Liver (tissue), 9 donors: ENCODE results near the gene SLC25A34. TPM values are rescaled to one million over a fixed set of nuclear protein-coding genes. Genes with fewer than 3 reads are reported as not detected.

ENCODE experiments used
- DNase-seq: peaks from one replicate; pipeline ENCODE4 v3.0.0-alpha.2; 2017; ENCODE audit warnings: low spot score
- H3K27ac ChIP-seq, 2 donors: one replicate each; pipeline ENCODE4 v1.7.0; 2013; ENCODE audit warnings: inconsistent platforms in 2 of 2, low read length in 2 of 2, control low read depth in 1 of 2, low read depth in 1 of 2, mild to moderate bottlenecking in 1 of 2
- H3K27me3 ChIP-seq, 4 donors: one replicate each; pipeline versions ENCODE4 v1.6.1 to v1.7.0; 2013; ENCODE audit warnings: low read length in 3 of 4, inconsistent platforms in 1 of 4, mild to moderate bottlenecking in 1 of 4, moderate library complexity in 1 of 4; ENCODE audit not compliant: control insufficient read depth in 4 of 4, insufficient read depth in 4 of 4
- H3K36me3 ChIP-seq, 4 donors: one replicate each; pipeline versions ENCODE4 v1.6.1 to v1.7.0; 2013; ENCODE audit warnings: low read length in 3 of 4, mild to moderate bottlenecking in 3 of 4, low read depth in 1 of 4, moderate library complexity in 1 of 4; ENCODE audit not compliant: control insufficient read depth in 4 of 4, insufficient read depth in 3 of 4
- H3K4me1 ChIP-seq, 4 donors: one replicate each; pipeline versions ENCODE4 v1.6.1 to v1.7.0; 2013; ENCODE audit warnings: low read length in 3 of 4, mild to moderate bottlenecking in 3 of 4, moderate library complexity in 1 of 4; ENCODE audit not compliant: control insufficient read depth in 4 of 4, insufficient read depth in 4 of 4
- H3K4me3 ChIP-seq, 3 donors: one replicate each; pipeline versions ENCODE4 v1.6.1 to v1.7.0; 2013; ENCODE audit warnings: low read length in 3 of 3, control low read depth in 1 of 3, low read depth in 1 of 3, mild to moderate bottlenecking in 1 of 3
- H3K9ac ChIP-seq, 2 donors: one replicate each; pipeline ENCODE4 v1.7.0; 2013; ENCODE audit warnings: low read length in 2 of 2, mild to moderate bottlenecking in 2 of 2, moderate library complexity in 2 of 2, control low read depth in 1 of 2, low read depth in 1 of 2
- H3K9me3 ChIP-seq, 4 donors: one replicate each; pipeline versions ENCODE4 v1.6.1 to v1.7.0; 2013; ENCODE audit warnings: low read length in 3 of 4; ENCODE audit not compliant: control insufficient read depth in 4 of 4
- EGR1 ChIP-seq, 2 donors: IDR thresholded peaks; 2 replicates each; pipeline ENCODE4 v1.6.1; 2016 to 2018; ENCODE audit warnings: antibody characterized with exemption in 2 of 2, low read depth in 2 of 2
- FOXA1 ChIP-seq: IDR thresholded peaks from 2 replicates; pipeline ENCODE4 v1.6.1; 2016; ENCODE audit warnings: antibody characterized with exemption
- FOXA2 ChIP-seq: IDR thresholded peaks from 2 replicates; pipeline ENCODE4 v1.6.1; 2016; ENCODE audit warnings: antibody characterized with exemption
- GABPA ChIP-seq, 2 donors: IDR thresholded peaks in 1 of 2; conservative IDR thresholded peaks in 1 of 2; 2 replicates each; pipeline ENCODE4 v1.6.1; 2016; ENCODE audit warnings: antibody characterized with exemption in 2 of 2, mild to moderate bottlenecking in 1 of 2, moderate library complexity in 1 of 2
- HNF4A ChIP-seq, 2 donors: conservative IDR thresholded peaks; 2 replicates each; pipeline ENCODE4 v1.6.1; 2016; ENCODE audit warnings: antibody characterized with exemption in 2 of 2, mild to moderate bottlenecking in 2 of 2
- HNF4G ChIP-seq: IDR thresholded peaks from 2 replicates; pipeline ENCODE4 v1.6.1; 2016; ENCODE audit warnings: antibody characterized with exemption
- JUND ChIP-seq, 2 donors: IDR thresholded peaks; 2 replicates each; pipeline ENCODE4 v1.6.1; 2016; ENCODE audit warnings: antibody characterized with exemption in 2 of 2
- MAX ChIP-seq: IDR thresholded peaks from 2 replicates; pipeline ENCODE4 v1.6.1; 2016; ENCODE audit warnings: antibody characterized with exemption
- NR2F2 ChIP-seq: IDR thresholded peaks from 2 replicates; pipeline ENCODE4 v1.6.1; 2016; ENCODE audit warnings: antibody characterized with exemption
- RXRA ChIP-seq, 2 donors: IDR thresholded peaks; 2 replicates each; pipeline ENCODE4 v1.6.1; 2017 to 2018; ENCODE audit warnings: antibody characterized with exemption in 2 of 2, mild to moderate bottlenecking in 1 of 2
- TAF1 ChIP-seq: conservative IDR thresholded peaks from 2 replicates; pipeline ENCODE4 v1.6.1; 2016; ENCODE audit warnings: antibody characterized with exemption, mild to moderate bottlenecking
- YY1 ChIP-seq: IDR thresholded peaks from 2 replicates; pipeline ENCODE4 v1.6.1; 2016; ENCODE audit warnings: antibody characterized with exemption, mild to moderate bottlenecking
- ZBTB33 ChIP-seq: IDR thresholded peaks from 2 replicates; pipeline ENCODE4 v1.6.1; 2016; ENCODE audit warnings: antibody characterized with exemption
- WGBS: extraction: QIAGEN DNeasy Blood & Tissue Kit; methylation state at CpG from one replicate; pipeline ENCODE4 v1.1.7; 2013; 5-methylcytosine and 5-hydroxymethylcytosine counted together
- polyA plus RNA-seq, 2 donors: library from polyadenylated mRNA; stranded (reverse) in 1 of 2; unstranded in 1 of 2; fragments of 200-250 nt in 1 of 2; fragments of >200 nt in 1 of 2; fragmentation: Nextera tagmentation in 1 of 2; extraction: Ambion mirVana in 1 of 2; gene quantifications; one replicate each; pipeline versions ENCODE4 v1.2.1 to v1.2.3, GENCODE V29; 2013 to 2015
- total RNA-seq, 2 donors: library from RNA; depleted of rRNA; stranded (reverse); fragments of >200 nt; gene quantifications; one replicate each; pipeline ENCODE4 v1.2.3, GENCODE V29; 2014
- TF ChIP-seq, protein P1 (sequence below): fragments of 150-350 bp; IDR thresholded peaks from 2 replicates; pipeline ENCODE4 v1.5.1; 2017; ENCODE audit warnings: improper control_type of control experiment, low read depth, low read length; ENCODE audit not compliant: missing input control
- donor health status: healthy.
- donor health status: healthy.
- donor health status: healthy.
- donor health status: healthy.
- donor health status: healthy.

The SLC25A34 gene
- total and polyA plus RNA-seq, 4 donors = 0.79 to 7.3 (median 2.4) TPM

- H3K9me3 ChIP-seq = no peaks in the 10 kb centered on the region
- H3K36me3 ChIP-seq = peaks cover 0 to 3% (median 0%) of the 10 kb centered on the region in 4 donors
- WGBS = 92% methylated on average over 2 of the region's 2 CpGs
- H3K4me3 ChIP-seq = no peak overlapping the region
- no peak overlapping the region for H3K27ac ChIP-seq
- H3K27me3 ChIP-seq = no peaks in the 10 kb centered on the region
- no peak overlapping the region for H3K9ac ChIP-seq
- DNase-seq = no peak
- peaks cover 5 to 17% (median 11%) of the 10 kb centered on the region in 4 donors for H3K4me1 ChIP-seq
- no peak for TF ChIP-seq MAX
- TF ChIP-seq GABPA (IDR thresholded peaks at IDR 0.05 in 1 of 2, conservative IDR thresholded peaks at IDR 0.05 in 1 of 2) = no peak
- TF ChIP-seq YY1 = no peak
- TF ChIP-seq HNF4G = no peak
These were observed 39.6 kb downstream of the SLC25A34 start for GRCh38 chr1:15775706-15776105.

GRCh38 chr1:15777909-15778707 is 42.0 kb downstream of the SLC25A34 start:
- 88% methylated on average over 7 of the region's 7 CpGs for WGBS
- Histone ChIP-seq H3K36me3 (no peaks in the 10 kb centered on the region), H3K9ac (no peak overlapping the region), H3K4me3 (no peak overlapping the region), H3K27ac (no peak overlapping the region), H3K4me1 (peaks cover 10 to 21% (median 14%) of the 10 kb centered on the region in 4 donors), H3K9me3 (no peaks in the 10 kb centered on the region), H3K27me3 (no peaks in the 10 kb centered on the region)
- no peak for DNase-seq
- TF ChIP-seq HNF4A (conservative IDR thresholded peaks at IDR 0.05) (no peak), GABPA (IDR thresholded peaks at IDR 0.05 in 1 of 2, conservative IDR thresholded peaks at IDR 0.05 in 1 of 2) (no peak), FOXA1 (no peak), RXRA (IDR thresholded peaks at IDR 0.05) (no peak), NR2F2 (no peak), YY1 (no peak), ZBTB33 (no peak)
- TF ChIP-seq, protein P1, sequence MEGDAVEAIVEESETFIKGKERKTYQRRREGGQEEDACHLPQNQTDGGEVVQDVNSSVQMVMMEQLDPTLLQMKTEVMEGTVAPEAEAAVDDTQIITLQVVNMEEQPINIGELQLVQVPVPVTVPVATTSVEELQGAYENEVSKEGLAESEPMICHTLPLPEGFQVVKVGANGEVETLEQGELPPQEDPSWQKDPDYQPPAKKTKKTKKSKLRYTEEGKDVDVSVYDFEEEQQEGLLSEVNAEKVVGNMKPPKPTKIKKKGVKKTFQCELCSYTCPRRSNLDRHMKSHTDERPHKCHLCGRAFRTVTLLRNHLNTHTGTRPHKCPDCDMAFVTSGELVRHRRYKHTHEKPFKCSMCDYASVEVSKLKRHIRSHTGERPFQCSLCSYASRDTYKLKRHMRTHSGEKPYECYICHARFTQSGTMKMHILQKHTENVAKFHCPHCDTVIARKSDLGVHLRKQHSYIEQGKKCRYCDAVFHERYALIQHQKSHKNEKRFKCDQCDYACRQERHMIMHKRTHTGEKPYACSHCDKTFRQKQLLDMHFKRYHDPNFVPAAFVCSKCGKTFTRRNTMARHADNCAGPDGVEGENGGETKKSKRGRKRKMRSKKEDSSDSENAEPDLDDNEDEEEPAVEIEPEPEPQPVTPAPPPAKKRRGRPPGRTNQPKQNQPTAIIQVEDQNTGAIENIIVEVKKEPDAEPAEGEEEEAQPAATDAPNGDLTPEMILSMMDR = no peak

DNA sequence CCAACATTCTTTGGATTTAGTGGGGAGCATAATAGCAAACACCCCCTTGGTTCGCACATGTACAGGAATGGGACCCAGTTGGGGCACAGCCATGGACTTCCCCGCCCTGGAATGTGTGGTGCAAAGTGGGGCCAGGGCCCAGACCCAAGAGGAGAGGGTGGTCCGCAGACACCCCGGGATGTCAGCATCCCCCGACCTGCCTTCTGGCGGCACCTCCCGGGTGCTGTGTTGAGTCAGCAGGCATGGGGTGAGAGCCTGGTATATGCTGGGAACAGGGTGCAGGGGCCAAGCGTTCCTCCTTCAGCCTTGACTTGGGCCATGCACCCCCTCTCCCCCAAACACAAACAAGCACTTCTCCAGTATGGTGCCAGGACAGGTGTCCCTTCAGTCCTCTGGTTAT is 49.6 kb downstream of the SLC25A34 start:
- Histone ChIP-seq H3K27me3 (no peaks in the 10 kb centered on the region), H3K4me1 (peaks cover 3 to 4% (median 4%) of the 10 kb centered on the region in 4 donors), H3K27ac (no peak overlapping the region), H3K36me3 (no peaks in the 10 kb centered on the region), H3K9ac (no peak overlapping the region), H3K4me3 (no peak overlapping the region), H3K9me3 (no peaks in the 10 kb centered on the region)
- no peak for DNase-seq
- 98% methylated on average over 8 of the region's 8 CpGs for WGBS
- TF ChIP-seq HNF4G (no peak), FOXA1 (no peak), ZBTB33 (no peak), EGR1 (IDR thresholded peaks at IDR 0.05; ENCODE audit: low read depth in 2 of 2) (no peak), FOXA2 (no peak), YY1 (no peak), TAF1 (no peak), GABPA (IDR thresholded peaks at IDR 0.05 in 1 of 2, conservative IDR thresholded peaks at IDR 0.05 in 1 of 2) (no peak), JUND (IDR thresholded peaks at IDR 0.05) (no peak), HNF4A (conservative IDR thresholded peaks at IDR 0.05) (no peak)
